ENCODE data around the gene DDTL.
"Not testable (repeated sequence)": the region's sequence is repeated elsewhere in the genome, so short reads cannot be mapped to it uniquely, and the experiment has no call there.

The DDTL gene

GRCh38 chr22:23970816-23971486, 4.3 kb downstream of the DDTL start:
- DNase-seq, result no peak

GRCh38 chr22:23971927-23972326, 5.2 kb downstream of the DDTL start:
- not testable (repeated sequence) for DNase-seq

- DNase-seq, result not testable (repeated sequence)
Observed at GRCh38 chr22:23974345-23974744, 7.7 kb downstream of the DDTL start, which contains the start of gene DDT. TSS of gene DDT (minus strand) at chr22:23974441. CDS start at chr22:23974414, 27 bp downstream.

- DNase-seq, result not testable (repeated sequence)
Observed at GRCh38 chr22:23974836-23975352, 8.2 kb downstream of the DDTL start.

- DNase-seq, result not testable (repeated sequence)
Observed at GRCh38 chr22:23977304-23977703, 10.6 kb downstream of the DDTL start.

- DNase-seq, result not testable (repeated sequence)
Observed at GRCh38 chr22:23979557-23980240, 13.0 kb downstream of the DDTL start, which contains the start of gene GSTT2. TSS of gene GSTT2 (plus strand) at chr22:23980134.

GRCh38 chr22:23980567-23980966, 13.9 kb downstream of the DDTL start:
- DNase-seq, result not testable (repeated sequence)

GRCh38 chr22:23984430-23984829, 17.7 kb downstream of the DDTL start:
- no peak for DNase-seq

GRCh38 chr22:23986089-23986488, 19.4 kb downstream of the DDTL start:
- DNase-seq, result not testable (repeated sequence)

- not testable (repeated sequence) for DNase-seq
Observed at GRCh38 chr22:23986538-23987178, 20.0 kb downstream of the DDTL start.

GRCh38 chr22:23989583-23990244, 23.0 kb downstream of the DDTL start:
- DNase-seq, result not testable (repeated sequence)

GRCh38 chr22:23993080-23993479, 26.4 kb downstream of the DDTL start:
- DNase-seq, result not testable (repeated sequence)

GRCh38 chr22:23993581-23994177, 27.0 kb downstream of the DDTL start:
- DNase-seq, result not testable (repeated sequence)

- DNase-seq, result no peak
Observed at GRCh38 chr22:23997092-23997491, 30.4 kb downstream of the DDTL start.

GRCh38 chr22:23999779-24000178, 33.1 kb downstream of the DDTL start:
- DNase-seq, result not testable (repeated sequence)

GRCh38 chr22:24001314-24001713, 34.6 kb downstream of the DDTL start:
- no peak for DNase-seq

- DNase-seq, result no peak
Observed at GRCh38 chr22:24002272-24002671, 35.6 kb downstream of the DDTL start.

- DNase-seq, result no peak
Observed at GRCh38 chr22:24002851-24003250, 36.2 kb downstream of the DDTL start.

GRCh38 chr22:24003887-24004286, 37.2 kb downstream of the DDTL start:
- DNase-seq, result no peak

- DNase-seq, result peak in 1 of 2 donors; percentile 18
Observed at GRCh38 chr22:24005201-24005600, 38.5 kb downstream of the DDTL start, which contains the start of gene GSTT4. TSS of gene GSTT4 (minus strand) at chr22:24005453. CDS start at chr22:24005356, 97 bp downstream.

- DNase-seq, result no peak
Observed at GRCh38 chr22:24006207-24006913, 39.7 kb downstream of the DDTL start.

- DNase-seq, result no peak
Observed at GRCh38 chr22:24006914-24007214, 40.2 kb downstream of the DDTL start.
